Central memory CD8-positive, alpha-beta T cell (primary cell): ENCODE results near the gene STAT5A.
A peak's percentile ranks its signal among the peaks of the same experiment; 100 is the strongest.
"Not testable (repeated sequence)": the region's sequence is repeated elsewhere in the genome, so short reads cannot be mapped to it uniquely, and the experiment has no call there.

Source experiments
- ATAC-seq: fragments of 150-1000 bp; cut with Tn5 transposase; replicated peaks from 2 replicates; pipeline ENCODE4 v1.10.0; 2022; ENCODE audit warnings: mild to moderate bottlenecking, moderate FRiP score, moderate number of reproducible peaks; ENCODE audit not compliant: poor library complexity, severe bottlenecking; ENCODE audit errors: extremely low read depth
- DNase-seq, 2 donors: peaks; one replicate each; pipeline ENCODE4 v3.0.0; 2021; ENCODE audit warnings: low spot score in 2 of 2
- H3K27ac Mint-ChIP-seq: one replicate; pipeline ENCODE4 v1.8.0; 2022; ENCODE audit warnings: low read depth, mild to moderate bottlenecking, moderate library complexity, mixed read lengths
- H3K27me3 Mint-ChIP-seq: one replicate; pipeline ENCODE4 v1.8.0; 2022; ENCODE audit warnings: mixed read lengths
- H3K36me3 Mint-ChIP-seq: one replicate; pipeline ENCODE4 v1.8.0; 2022; ENCODE audit warnings: mild to moderate bottlenecking, moderate library complexity, mixed read lengths; ENCODE audit not compliant: insufficient read depth
- H3K4me1 Mint-ChIP-seq: one replicate; pipeline ENCODE4 v1.8.0; 2022; ENCODE audit warnings: mixed read lengths
- H3K4me3 Mint-ChIP-seq: one replicate; pipeline ENCODE4 v1.8.0; 2022; ENCODE audit warnings: mild to moderate bottlenecking, moderate library complexity, mixed read lengths
- H3K9me3 Mint-ChIP-seq: one replicate; pipeline ENCODE4 v1.8.0; 2022; ENCODE audit warnings: mixed read lengths

STAT5A gene

DNA sequence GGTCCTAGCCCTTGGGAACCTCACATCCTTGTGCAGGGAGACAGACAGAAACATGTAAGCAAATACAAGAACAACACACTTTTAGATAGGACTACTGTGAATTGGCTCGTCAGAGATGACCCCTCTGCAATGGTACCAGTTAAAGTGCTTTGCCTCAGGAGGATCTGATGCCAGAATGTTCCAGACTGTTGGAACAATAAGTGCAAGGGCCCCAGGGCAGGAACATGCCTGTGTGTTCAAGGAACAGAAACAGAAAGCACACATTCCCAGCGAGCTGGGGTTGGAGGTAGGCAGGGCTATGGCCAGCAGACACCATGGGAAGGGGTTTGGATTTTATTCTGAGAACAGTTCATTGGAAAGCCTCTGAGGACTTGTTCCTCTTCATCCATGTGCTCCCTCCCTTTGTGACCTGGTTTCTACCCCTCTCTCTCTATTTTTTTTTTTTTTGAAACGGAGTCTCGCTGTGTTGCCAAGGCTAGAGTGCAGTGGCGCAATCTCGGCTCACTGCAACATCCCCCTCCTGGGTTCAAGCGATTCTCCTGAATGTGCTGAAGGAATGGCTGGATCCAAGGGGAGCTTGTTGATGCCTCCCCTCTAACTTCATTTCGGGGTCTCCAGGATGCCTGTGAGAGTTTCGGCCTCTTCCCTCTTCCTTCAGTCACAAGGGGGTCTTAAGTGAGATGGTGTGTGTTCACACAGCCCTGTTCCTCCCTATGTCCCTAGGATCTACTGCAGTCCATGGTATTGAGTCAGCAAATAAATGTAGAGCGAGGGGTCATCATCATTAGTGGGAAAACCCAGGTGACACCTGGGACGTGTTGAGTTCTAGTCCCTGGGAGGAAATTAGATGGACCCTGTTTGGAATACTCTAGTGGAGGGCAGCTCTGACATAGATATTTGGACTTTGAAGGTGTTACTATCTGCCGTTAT, 6.4 kb downstream of the STAT5A start:
- no peaks in the 10 kb centered on the region for H3K9me3 Mint-ChIP-seq
- ATAC-seq (no peak), DNase-seq (no peak)
- H3K4me1 Mint-ChIP-seq: peaks cover 51% of the 10 kb centered on the region
- H3K27ac Mint-ChIP-seq: no peak overlapping the region
- H3K4me3 Mint-ChIP-seq: no peak overlapping the region
- H3K27me3 Mint-ChIP-seq: no peaks in the 10 kb centered on the region
- H3K36me3 Mint-ChIP-seq: peaks cover 51% of the 10 kb centered on the region

DNA sequence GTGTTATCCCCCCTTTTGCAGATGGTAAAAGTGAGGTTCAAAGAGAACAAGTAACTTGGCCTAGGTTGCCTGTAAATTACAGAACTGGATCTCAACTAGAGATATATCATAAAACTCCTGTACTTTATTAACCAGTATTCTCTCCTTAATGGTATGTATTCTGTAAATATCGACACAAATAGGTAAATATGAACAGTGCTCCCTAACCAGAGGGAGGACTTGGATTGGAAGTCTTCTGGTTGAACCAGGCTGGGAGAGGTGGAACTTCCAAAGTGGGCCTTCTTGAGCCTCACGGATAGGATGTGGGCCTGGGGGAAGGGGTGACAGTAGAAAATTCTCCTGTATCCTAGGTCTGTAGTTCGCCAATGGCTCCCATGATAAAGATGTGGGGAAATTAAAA, 7.7 kb downstream of the STAT5A start:
- no peak overlapping the region for H3K27ac Mint-ChIP-seq
- no peaks in the 10 kb centered on the region for H3K9me3 Mint-ChIP-seq
- no peaks in the 10 kb centered on the region for H3K27me3 Mint-ChIP-seq
- H3K36me3 Mint-ChIP-seq: peaks cover 50% of the 10 kb centered on the region
- DNase-seq (no peak), ATAC-seq (no peak)
- peaks cover 40% of the 10 kb centered on the region for H3K4me1 Mint-ChIP-seq
- H3K4me3 Mint-ChIP-seq: no peak overlapping the region

GRCh38 chr17:42297775-42298174, 9.5 kb downstream of the STAT5A start:
- H3K4me3 Mint-ChIP-seq, H3K27me3 Mint-ChIP-seq, ATAC-seq, H3K27ac Mint-ChIP-seq, H3K9me3 Mint-ChIP-seq, DNase-seq: not testable (repeated sequence)
- Mint-ChIP-seq H3K4me1 (peaks cover 29% of the 10 kb centered on the region), H3K36me3 (peaks cover 52% of the 10 kb centered on the region)

DNA sequence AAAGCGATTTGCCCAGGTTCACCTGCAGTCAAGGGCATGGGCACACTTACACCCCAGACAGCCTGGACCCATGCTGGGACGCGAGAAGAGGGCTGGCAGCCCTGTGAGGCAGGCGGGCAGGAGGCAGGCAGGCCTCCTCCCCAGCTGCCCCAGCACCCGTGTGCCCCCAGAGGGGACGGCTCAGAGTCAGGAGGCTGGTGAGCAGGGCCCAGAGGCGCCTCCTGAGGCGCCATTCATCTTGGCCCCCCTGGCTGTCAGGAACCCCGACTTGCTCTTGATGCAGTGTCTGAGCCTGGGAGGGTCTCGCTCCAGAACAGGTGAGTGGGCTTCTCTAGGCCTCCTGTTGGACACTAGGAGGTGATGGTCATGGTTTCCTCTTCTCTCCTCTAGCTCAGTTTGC, 11.1 kb downstream of the STAT5A start:
- not testable (repeated sequence) for H3K9me3 Mint-ChIP-seq, H3K27ac Mint-ChIP-seq, DNase-seq, H3K27me3 Mint-ChIP-seq, H3K4me3 Mint-ChIP-seq, ATAC-seq
- Mint-ChIP-seq H3K4me1 (peaks cover 21% of the 10 kb centered on the region), H3K36me3 (peaks cover 57% of the 10 kb centered on the region)

DNA sequence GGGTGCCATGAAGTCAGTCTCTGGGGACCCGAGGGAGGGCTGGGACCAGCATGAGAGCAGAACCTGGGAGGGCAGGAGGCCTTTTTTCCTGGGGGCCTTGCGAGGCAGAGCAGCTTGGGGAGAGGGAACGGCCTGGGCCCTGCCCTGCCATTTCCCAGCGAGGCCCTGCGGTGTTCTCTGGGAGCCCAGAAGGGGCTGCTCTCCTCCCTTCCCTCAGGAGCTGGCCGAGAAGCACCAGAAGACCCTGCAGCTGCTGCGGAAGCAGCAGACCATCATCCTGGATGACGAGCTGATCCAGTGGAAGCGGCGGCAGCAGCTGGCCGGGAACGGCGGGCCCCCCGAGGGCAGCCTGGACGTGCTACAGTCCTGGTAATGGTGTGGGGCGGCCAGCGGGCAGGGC, 11.6 kb downstream of the STAT5A start:
- Mint-ChIP-seq H3K36me3 (peaks cover 59% of the 10 kb centered on the region), H3K4me1 (peaks cover 19% of the 10 kb centered on the region)
- not testable (repeated sequence) for H3K4me3 Mint-ChIP-seq, H3K27ac Mint-ChIP-seq, H3K9me3 Mint-ChIP-seq, ATAC-seq, H3K27me3 Mint-ChIP-seq, DNase-seq

DNA sequence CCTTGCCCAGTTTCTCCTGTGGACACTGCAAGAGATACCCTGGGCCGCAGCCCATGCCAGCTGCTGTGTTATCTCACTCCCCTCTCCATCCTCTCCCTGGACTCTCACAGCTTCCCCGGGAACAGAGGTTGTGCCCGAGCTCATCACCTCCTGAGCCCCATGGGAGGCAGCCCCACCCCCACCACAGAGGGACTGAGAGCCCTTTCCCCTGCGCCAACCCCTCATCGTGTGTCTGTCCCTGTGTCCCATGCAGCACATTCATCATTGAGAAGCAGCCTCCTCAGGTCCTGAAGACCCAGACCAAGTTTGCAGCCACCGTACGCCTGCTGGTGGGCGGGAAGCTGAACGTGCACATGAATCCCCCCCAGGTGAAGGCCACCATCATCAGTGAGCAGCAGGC, 12.7 kb downstream of the STAT5A start:
- Mint-ChIP-seq H3K36me3 (peaks cover 52% of the 10 kb centered on the region), H3K27ac (no peak overlapping the region), H3K4me1 (peaks cover 10% of the 10 kb centered on the region), H3K27me3 (no peaks in the 10 kb centered on the region), H3K9me3 (no peaks in the 10 kb centered on the region), H3K4me3 (no peak overlapping the region)
- DNase-seq: no peak
- no peak for ATAC-seq

DNA sequence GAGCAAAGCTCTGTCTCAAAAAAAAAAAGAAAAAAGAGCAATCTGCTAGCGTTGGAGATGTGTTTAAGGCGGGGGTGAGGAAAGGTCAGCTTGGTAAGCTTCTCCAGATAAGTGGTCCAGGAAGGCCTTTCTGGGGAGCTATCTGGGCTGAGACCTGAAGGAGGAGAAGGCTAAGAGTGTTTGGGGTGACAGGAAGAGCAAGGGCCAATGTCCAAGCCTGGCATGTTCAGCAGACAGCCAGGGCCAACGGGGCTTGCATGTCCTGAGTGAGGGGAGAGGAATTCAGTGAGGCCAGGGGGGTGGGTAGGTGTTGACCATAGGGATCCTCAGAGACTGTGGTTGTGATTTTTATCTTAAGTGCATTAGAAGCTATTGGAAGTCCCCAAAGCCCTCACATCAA, 15.4 kb downstream of the STAT5A start:
- peaks cover 5% of the 10 kb centered on the region for H3K4me1 Mint-ChIP-seq
- peak overlapping the region; percentile 74 for H3K27ac Mint-ChIP-seq
- no peak for ATAC-seq
- H3K36me3 Mint-ChIP-seq: peaks cover 53% of the 10 kb centered on the region
- no peak overlapping the region for H3K4me3 Mint-ChIP-seq
- DNase-seq: no peak
- no peaks in the 10 kb centered on the region for H3K27me3 Mint-ChIP-seq
- no peaks in the 10 kb centered on the region for H3K9me3 Mint-ChIP-seq

GRCh38 chr17:42304187-42305030, 16.1 kb downstream of the STAT5A start:
- Mint-ChIP-seq H3K4me3 (no peak overlapping the region), H3K27ac (peak overlapping the region; percentile 74), H3K36me3 (peaks cover 54% of the 10 kb centered on the region), H3K9me3 (no peaks in the 10 kb centered on the region), H3K27me3 (no peaks in the 10 kb centered on the region), H3K4me1 (peaks cover 5% of the 10 kb centered on the region)
- ATAC-seq: no peak
- DNase-seq: no peak

DNA sequence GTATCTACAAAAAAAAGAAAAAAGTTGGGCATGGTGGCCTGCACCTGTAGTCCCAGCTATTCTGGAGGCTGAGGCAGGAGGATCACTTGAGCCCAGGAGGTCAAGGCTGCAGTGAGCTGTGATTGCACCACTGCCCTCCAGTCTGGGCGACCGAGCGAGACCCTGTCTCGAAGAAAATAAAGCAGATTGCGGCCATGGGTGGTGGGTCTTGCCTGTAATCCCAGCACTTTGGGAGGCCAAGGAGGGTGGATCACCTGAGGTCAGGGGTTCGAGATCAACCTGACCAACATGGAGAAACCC, 16.7 kb downstream of the STAT5A start:
- H3K27me3 Mint-ChIP-seq, H3K4me3 Mint-ChIP-seq, H3K4me1 Mint-ChIP-seq, DNase-seq, H3K9me3 Mint-ChIP-seq, ATAC-seq: not testable (repeated sequence)
- Mint-ChIP-seq H3K36me3 (peaks cover 54% of the 10 kb centered on the region), H3K27ac (peak overlapping the region; percentile 74)

DNA sequence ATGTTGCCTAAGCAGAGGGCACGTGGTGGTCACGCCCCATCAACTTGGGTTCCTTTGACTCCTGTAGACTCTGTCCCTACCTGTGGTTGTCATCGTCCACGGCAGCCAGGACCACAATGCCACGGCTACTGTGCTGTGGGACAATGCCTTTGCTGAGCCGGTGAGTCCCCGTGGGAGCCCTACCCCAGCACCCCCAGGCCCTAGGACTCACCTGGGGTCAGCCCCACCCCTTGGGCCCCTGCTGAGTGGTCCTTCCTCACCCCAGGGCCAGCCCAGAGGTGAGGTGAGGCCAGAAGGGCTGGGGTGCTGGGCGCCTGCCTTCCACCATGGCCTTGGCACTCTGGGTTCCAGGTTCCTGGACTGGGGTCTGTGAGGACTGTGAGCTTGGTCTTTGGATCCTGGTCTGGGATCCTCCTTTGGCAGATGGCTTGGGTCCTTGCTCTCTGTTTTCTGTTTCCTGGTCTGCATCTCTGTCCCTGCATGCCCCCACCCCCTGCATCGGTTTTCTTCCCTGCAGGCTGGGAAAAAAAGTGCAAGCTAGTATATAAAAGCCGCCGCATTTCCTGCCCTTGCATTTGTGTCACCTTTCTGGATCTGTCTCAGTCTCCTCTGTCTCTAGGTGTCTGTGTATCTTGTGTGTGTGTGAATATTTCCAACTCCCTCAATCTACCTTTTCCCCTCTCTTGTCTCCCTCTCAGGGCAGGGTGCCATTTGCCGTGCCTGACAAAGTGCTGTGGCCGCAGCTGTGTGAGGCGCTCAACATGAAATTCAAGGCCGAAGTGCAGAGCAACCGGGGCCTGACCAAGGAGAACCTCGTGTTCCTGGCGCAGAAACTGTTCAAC, 17.5 kb downstream of the STAT5A start:
- H3K27ac Mint-ChIP-seq: no peak overlapping the region
- H3K27me3 Mint-ChIP-seq: no peaks in the 10 kb centered on the region
- DNase-seq (no peak), ATAC-seq (no peak)
- no peaks in the 10 kb centered on the region for H3K9me3 Mint-ChIP-seq
- no peak overlapping the region for H3K4me3 Mint-ChIP-seq
- peaks cover 12% of the 10 kb centered on the region for H3K4me1 Mint-ChIP-seq
- H3K36me3 Mint-ChIP-seq: peaks cover 61% of the 10 kb centered on the region

GRCh38 chr17:42306385-42306667, 18.0 kb downstream of the STAT5A start:
- DNase-seq (no peak), ATAC-seq (no peak)
- Mint-ChIP-seq H3K9me3 (no peaks in the 10 kb centered on the region), H3K27ac (no peak overlapping the region), H3K27me3 (no peaks in the 10 kb centered on the region), H3K4me3 (no peak overlapping the region), H3K4me1 (peaks cover 17% of the 10 kb centered on the region), H3K36me3 (peaks cover 62% of the 10 kb centered on the region)

DNA sequence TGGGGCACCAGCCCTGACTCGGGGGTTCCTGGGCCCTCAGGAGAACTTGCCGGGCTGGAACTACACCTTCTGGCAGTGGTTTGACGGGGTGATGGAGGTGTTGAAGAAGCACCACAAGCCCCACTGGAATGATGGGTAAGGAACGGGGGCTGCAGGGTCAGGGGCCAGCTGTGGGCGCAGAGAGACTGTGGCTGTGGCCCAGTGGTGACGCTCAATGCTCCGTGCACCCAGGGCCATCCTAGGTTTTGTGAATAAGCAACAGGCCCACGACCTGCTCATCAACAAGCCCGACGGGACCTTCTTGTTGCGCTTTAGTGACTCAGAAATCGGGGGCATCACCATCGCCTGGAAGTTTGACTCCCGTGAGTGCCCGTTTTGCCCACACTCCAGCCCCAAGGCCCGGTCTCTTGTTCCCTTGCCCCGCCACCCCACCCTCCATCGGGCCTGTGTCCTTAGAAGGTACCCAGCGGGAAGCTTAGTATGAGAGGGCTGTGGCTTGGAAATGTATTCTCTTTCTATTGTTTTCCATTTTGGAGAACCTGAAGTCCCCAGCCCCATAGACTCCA, 19.1 kb downstream of the STAT5A start:
- H3K9me3 Mint-ChIP-seq: no peaks in the 10 kb centered on the region
- H3K4me1 Mint-ChIP-seq: peaks cover 26% of the 10 kb centered on the region
- no peaks in the 10 kb centered on the region for H3K27me3 Mint-ChIP-seq
- ATAC-seq: no peak
- peaks cover 57% of the 10 kb centered on the region for H3K36me3 Mint-ChIP-seq
- H3K4me3 Mint-ChIP-seq: no peak overlapping the region
- DNase-seq: no peak
- H3K27ac Mint-ChIP-seq: peak overlapping the region; percentile 25
